Right renal cortex interstitium (tissue), 3 donors: ENCODE results near the gene EXOC6. TPM values are rescaled to one million over a fixed set of nuclear protein-coding genes. Genes with fewer than 3 reads are reported as not detected.
A peak's percentile ranks its signal among the peaks of the same experiment; 100 is the strongest.

Experiments used
- DNase-seq, 3 donors: peaks; one replicate each; pipeline ENCODE4 v3.0.0-alpha.2; 2013; ENCODE audit warnings: low read depth in 3 of 3, low spot score in 2 of 3
- polyA plus RNA-seq, 3 donors: library from polyadenylated mRNA; unstranded; fragments of 120-200 nt; gene quantifications; one replicate each; pipeline ENCODE4 v1.2.1, GENCODE V29; 2013; ENCODE audit not compliant: insufficient read length in 3 of 3

EXOC6 gene, protein sequence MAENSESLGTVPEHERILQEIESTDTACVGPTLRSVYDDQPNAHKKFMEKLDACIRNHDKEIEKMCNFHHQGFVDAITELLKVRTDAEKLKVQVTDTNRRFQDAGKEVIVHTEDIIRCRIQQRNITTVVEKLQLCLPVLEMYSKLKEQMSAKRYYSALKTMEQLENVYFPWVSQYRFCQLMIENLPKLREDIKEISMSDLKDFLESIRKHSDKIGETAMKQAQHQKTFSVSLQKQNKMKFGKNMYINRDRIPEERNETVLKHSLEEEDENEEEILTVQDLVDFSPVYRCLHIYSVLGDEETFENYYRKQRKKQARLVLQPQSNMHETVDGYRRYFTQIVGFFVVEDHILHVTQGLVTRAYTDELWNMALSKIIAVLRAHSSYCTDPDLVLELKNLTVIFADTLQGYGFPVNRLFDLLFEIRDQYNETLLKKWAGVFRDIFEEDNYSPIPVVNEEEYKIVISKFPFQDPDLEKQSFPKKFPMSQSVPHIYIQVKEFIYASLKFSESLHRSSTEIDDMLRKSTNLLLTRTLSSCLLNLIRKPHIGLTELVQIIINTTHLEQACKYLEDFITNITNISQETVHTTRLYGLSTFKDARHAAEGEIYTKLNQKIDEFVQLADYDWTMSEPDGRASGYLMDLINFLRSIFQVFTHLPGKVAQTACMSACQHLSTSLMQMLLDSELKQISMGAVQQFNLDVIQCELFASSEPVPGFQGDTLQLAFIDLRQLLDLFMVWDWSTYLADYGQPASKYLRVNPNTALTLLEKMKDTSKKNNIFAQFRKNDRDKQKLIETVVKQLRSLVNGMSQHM
- polyA plus RNA-seq, result 10 to 100 TPM; 18.2 to 21.4 (median 20.7) TPM

DNA sequence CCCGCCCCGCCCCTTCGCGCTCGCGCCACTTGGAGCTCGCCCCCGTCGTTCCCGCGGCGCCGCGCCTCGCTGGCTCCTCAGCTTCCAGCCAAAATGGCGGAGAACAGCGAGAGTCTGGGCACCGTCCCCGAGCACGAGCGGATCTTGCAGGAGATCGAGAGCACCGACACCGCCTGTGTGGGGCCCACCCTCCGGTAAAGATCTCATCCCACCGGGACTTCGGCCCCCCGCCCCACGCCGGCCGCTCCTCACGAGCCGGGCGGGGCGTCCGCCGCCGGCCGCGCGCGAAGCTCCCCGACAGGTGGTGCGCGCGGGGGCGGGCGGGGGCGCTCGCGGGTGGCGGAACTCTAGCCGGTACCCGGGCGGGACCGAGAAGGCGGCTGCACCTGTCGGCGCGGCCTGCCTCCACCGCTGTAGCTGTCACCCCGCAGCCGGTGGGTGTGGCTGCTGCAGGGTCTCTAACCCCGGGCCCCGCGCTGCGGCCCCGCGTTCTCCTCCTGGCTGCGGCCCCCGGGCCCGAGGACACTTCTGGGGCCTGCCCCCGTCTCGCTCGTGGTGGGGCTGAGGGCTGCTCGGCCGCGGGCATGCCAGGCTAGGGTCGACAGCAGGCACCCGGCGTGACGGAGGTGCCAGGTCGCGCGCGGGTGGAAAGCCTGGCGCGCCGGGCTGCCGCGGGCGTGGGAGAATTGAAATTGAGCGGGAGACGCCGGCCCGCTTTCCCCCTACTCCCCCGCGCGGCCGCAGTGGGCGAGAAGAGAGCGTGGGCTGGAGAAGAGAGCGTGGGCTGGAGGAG, at the start of gene EXOC6:
TSS of gene EXOC6 (plus strand) at position 80 of the 793 bp plus-strand sequence. CDS start at position 94, 14 bp downstream.
- peak in 2 of 3 donors; percentile 71 to 79 for DNase-seq

DNA sequence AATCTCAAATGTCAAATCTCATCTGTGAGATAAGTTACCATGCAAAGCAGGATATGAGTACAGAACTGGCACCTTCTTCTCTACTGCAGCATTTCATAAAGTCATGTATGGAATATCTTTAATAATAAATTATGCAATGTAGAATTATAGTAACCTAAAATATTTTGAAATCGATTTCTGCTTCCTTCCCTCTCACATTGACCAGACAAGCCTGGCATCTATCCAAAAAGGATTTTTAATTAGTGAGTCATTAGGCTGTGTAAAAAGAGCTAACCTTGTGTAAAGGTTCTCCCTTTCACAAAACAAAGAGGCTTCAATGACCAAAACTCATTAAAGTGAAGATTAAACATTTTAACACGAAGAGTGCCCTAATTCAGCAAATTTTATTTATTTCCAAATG, 48.8 kb upstream of the EXOC6 start:
- DNase-seq, result no peak

DNA sequence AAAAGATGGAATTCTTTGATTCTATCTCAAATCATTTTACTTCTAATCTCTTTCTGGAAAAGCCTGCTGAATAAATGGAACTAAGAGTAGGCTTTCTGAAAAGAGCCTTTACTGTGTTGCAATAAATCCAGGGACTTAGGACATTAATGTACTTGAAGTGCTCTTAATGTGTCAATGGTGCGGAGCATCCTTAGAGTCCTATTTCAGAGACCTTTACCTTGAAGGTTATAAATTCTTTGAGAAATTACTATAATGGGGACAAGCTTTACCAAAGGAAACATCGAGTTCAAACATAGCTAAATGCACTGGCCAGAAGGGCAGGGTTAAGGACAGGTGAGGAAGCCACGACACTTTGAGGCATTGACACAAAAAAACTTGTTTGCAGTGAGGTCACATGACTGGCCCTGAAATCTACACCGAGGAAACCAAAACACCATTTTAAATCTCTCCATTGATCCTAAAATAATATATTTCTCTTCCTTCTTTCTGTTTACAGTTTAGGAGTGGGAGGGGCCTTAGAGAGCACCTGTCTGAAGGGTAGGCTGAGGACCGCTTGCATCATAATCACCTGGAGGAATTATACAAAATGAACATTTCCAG, 48.1 kb upstream of the EXOC6 start:
- no peak for DNase-seq

DNA sequence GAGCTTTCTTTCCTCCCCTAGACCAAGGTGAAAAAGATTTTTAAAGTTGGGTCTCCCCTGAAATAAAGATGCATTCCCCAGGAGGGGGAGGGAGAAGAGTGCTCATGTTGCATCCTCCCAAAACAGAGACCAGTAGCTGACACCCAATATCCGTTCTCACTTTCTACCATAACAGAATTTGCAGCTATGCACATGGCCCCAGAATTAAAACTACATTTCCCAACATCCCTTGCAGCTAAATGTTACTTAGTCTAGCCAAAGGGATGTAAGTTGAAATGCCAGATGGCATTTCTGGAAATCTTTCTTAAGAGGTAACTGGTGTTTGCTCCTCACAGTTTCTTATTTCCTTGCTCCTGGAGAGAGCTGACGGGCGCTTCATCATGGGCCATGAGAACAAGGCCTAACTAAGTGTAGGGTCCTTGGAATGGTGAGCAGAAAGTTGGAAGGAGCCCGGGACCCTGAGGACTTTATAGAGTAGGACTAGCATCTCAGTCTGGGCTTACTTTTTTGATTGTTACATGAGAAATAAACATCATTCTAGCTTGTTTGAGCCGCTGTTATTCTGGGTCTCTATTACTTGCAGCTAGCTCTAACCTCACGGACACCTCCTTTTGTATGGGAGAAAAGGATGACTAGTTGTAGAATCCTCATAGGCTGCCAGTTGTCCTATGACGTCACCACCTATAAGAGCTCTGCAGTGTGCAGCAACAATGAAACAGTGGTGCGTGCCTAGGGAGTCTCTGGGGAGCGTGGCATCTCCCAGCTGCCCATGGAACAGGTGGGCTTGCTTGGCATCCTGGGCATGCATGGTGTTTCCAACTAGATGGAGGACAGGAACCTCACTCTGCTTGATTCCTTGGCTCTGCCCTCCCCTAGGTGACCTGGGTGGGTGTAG, 46.1 kb upstream of the EXOC6 start:
- no peak for DNase-seq

DNA sequence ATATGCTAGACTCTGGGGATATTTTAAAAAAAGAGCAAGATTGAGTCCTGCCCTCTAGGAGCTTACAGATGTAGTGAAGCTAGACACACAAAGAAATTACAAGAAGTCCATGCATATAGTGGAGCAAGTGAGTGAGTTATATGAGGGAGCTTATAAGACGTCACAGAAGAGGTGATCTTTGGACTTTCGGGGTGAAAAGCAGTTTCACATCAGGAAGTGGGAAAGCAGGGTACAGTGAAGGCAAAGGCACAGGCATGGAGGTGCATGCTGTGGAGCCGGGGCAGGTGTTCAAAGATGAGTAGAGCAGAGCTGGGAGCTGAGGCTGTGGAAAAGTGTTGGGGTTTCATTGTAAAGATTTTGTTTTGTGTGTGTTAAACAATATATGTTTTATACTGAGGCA, 38.5 kb upstream of the EXOC6 start:
- no peak for DNase-seq

DNA sequence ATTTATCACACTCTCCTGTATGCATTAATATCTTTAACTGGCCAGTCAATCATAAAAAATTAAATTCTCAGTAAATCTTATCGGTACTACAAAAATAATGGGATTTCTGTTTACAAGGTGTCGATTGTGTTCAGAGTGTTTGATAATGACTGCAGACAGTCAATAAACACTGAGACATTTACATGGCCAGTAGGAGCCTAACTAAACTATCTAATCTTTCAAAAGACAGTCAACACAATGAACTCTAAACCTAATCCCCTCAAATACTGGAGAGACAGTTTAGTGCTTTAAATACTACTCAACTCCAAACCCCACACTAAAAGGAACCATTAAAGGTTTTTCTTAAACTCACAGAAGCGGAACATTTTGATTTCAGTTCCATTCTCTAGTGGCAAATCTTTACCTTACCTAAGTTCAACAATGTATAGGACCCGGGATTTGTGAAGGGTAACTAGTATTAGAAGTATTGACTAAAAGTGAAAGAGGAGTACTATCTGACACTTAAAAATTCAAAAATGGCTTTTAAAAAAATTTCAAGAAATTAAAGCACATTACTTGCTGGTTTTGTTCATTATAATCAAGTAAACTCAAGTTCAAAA, 37.3 kb upstream of the EXOC6 start:
- no peak for DNase-seq

DNA sequence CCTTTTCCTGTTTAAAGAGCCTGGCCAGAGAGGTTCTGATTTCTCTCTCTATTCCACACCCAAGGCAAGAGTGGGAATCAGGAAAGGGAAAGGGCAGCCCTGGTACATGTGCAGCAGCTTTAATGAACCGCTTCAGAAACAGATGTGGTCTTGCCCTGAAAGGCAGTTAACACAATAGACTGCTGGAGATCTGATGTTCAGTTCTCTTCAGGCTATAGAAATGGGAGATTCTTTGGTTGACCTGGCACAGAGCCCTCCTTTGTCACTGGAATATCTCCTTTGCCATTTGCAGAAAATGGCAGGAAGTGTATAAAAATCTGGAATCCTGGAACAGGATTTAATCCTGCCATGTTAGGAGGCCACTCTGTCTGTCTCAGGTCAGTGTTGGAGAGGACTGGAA, 36.3 kb upstream of the EXOC6 start:
- no peak for DNase-seq

DNA sequence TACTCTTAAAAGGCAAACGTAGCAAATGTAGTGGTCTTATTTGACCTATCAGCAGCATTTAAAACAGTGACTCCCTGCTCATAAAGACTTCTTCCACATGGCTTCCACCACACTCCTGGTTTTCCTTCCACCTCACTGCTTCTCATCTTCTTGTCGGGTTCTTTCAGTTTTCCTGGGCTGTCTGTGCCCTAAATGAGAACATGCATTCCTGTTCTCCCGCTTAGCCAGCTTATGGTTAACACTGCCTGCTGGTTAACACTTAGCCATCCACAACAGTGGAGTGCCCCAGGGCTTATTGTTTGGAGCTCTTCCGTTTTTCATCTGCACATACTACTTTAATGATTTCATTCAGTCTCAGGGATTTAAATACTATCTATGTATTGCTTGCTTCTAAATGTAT, 34.3 kb upstream of the EXOC6 start:
- no peak for DNase-seq

DNA sequence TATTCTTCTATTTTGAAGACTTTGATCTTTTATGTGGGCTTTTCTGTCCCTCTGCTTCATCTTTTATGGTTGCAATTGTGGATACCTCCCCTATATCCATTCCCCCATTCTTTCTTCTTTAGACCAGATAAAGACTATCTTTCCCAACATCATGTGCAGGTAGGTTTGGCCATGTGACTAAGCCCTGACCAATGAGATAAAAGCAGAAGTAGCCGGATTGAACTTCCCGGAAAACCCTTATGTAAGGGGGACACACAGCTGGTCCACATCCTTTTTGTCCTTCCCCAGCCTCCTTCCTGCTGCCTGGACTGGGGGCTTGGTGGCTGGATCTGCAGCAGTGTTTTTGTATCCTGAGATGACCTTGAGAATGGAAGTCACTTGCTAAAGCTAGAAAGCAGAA, 33.5 kb upstream of the EXOC6 start:
- no peak for DNase-seq

DNA sequence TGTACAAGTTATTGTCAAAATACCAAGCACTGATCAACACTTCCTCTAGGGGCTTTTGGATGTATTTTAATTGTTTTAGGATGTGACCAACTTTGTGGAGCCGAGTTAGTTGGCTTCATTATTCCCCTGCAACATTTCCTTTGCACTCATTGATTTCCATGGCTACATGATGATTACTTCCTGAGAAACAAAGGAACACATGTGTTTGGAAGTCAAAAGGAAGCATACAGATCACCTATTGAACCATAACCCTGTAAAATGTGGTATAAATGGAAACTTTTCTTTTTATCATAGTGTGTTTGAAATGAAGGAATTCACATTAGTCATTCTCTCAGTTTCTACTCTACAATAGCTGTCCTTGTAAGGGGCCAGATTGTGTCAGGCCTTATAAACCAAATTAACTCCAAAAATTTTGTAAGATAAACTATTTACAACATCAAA, 32.2 kb upstream of the EXOC6 start:
- no peak for DNase-seq

DNA sequence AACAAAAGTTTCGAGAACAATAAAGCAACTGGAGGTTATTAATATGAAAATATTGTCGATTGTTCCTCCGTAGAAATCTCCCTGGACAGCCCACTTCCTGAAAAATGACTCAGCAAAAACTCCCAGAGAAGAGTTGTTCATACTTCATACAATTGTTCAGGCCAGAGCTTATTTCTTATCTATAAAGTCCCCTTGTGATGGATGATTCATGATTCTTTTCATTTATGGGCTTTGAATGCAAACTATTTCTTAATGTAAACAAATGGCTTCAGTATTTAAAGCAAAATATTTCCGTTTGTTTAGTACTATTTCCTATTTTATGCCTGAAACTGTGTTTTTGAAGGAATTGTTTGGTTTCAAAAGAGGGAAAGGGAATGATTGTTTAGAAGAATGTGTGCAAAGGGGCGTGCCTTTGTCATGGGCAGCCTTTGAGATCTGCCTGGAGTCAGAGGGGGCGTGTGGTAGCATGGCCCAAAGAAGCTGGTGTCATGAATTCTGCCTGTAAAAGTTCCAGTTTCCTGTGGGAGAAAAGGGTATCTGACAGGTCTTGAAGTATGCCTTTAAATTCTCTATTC, 26.2 kb upstream of the EXOC6 start:
- no peak for DNase-seq

DNA sequence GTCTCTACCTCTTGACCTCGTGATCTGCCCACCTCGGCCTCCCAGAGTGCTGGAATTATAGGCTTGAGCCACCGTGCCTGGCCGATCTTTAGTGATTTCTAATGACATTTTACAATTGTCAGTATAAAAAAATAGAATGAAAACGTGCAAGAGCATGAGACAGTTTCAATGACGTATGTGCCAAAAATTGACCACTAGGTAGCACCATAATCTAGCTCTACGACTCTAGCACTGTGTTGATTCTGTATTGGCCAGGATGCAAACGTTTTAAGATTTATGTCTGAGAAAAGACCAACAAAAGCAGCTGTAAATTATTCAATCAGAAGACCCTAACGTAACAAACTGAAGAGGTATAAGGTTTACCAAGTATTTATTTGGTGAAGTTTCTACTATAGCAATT, 25.4 kb upstream of the EXOC6 start:
- no peak for DNase-seq

DNA sequence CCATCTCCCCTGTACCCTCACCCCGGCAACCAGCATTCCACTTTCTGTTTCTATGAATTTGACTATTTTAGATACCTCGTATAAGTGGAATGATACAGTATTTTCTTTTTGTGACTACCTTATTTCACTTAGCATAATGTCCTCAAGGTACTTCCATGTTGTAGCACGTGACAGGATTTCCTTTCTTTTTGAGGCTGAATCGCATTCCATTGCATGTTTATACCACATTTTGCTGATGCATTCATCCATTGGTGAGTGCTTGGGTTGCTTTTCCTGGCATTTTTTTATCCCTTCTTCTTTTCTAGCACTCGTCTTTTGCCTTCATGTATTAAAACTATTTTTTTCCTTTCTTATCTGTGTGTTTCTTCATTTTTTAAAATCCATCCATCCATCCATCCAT, 22.3 kb upstream of the EXOC6 start:
- DNase-seq, result no peak

DNA sequence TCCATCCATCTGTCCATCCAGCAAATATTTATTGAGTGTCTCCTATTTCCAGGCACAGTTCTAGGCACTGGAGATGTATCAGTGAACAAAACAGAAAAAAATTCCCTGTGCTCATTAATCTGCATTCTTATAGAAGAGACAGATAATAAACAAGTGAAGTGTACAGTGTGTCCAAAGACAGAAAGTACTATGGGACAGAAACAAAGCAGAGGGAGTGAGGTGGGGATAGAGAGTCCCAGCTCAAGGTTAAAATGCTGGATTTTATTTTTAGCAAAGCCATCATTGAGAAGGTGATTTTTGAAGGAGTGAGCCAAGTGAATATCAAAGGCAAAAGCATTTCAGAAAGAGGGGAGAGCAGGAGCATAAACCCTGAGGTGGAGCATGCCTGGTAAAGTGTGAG, 21.8 kb upstream of the EXOC6 start:
- no peak for DNase-seq

DNA sequence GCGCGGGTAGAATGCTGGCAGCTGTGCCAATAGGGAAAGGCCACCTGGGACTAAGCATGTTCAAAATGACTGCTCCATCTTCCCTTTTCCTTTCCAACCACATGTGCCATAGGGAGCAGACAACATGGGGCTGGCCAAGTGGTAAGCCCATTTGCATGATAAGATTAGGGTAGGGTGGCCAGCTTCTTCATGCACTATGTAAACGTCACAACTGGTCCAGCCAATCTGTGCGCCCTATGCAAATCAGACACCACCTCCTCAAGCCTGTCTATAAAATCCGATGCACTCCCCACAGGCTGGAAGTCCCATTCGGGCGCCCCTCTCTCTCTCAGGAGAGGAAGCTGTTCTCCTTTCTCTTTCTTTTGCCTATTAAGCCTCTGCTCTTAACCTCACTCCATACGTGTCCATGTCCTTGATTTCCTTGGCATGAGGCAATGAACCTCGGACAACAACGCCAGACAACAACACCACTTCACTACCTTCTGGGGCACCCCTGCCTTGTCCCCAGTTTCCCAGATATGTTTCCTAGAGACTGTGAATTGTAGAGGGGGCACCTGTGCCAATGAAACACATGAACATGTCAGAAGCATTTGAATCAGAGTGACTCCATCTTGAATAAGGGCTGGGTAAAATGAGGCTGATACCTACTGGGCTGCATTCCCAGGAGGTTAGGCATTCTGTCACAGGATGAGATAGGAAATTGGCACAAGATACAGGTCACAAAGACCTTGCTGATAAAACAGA, 19.1 kb upstream of the EXOC6 start:
- DNase-seq, result no peak

DNA sequence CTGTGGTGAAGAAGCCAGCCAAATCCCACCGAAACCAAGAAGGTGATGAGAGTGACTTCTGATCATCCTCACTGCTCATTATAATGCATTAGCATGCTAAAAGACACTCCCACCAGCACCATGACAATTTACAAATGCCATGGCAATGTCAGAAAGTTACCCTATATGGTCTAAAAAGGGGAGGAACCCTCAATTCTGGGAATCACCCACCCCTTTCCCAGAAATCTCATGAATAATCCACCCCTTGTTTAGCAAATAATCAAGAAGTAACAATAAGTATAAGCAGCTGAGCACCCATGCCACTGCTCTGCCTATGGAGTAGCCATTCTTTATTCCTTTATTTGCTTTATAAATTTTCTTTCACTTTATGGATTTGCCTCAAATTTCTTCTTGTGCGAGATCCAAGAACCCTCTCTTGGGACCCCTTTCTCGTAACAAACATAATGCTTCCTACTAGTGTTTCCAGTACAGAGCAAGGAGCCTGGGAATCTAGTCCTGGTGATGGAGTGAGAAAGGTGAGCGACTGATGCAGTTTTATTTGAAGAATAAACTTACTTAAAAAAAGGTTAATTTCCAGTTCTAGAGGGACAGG, 18.4 kb upstream of the EXOC6 start:
- DNase-seq, result no peak

DNA sequence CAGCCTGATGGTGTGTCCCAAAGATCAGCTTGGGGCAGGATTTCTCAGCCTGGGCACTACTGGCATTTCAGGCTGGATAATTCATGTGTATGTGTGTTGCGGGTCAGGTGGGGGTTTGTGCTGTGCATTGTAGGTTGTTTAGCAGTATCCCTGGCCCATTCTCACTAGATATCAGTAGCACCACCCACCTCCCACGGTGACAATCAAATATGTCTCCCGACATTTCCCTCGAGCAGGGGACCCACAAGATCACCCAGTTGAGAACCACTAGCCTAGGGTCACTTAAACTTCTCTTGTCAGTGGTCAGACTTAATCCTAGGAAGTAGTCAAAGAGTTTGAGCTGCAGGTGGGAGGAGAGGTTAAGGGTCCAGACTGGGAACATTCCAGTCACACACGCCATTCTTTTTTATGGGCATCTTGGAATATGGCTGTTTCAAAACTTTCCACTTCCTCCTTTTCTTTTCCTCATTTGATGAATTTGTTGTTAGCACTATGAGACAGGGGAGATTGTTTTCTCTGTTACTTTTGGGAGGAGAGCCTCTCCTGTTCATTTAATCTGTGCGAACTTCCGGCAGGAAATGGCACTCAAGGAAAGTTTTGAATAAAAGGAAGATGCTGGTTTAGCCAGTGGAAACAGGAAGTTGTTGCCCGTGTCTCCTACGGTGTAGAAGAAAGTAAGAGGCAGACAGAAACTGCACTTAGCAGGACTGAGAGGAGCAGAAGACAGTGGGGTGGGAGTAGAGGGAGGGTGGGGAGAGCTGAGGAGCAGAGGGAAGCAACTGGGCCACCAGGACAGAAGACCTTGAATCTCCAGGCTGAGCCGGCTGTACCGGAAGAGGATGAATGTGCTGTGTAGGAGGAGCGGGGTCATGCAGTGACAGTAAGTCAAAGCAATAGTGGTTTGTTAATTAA, 17.6 kb upstream of the EXOC6 start:
- no peak for DNase-seq
